ENCODE measurements around the gene BFSP2. TPM values are rescaled to one million over a fixed set of nuclear protein-coding genes. Genes with fewer than 3 reads are reported as not detected.

The BFSP2 gene
- total and polyA plus RNA-seq, 2 experiments from 2014 or later: not detected

GRCh38 chr3:133455281-133455680, 55.4 kb downstream of the BFSP2 start:
- Histone ChIP-seq H2AFZ (no peak overlapping the region), H3K4me3 (no peak overlapping the region), H3K4me2 (ENCODE audit: unreplicated experiment) (no peak overlapping the region), H3K27ac (no peak overlapping the region), H3K9me3 (ENCODE audit: low read depth) (no peaks in the 10 kb centered on the region), H3K9ac (no peak overlapping the region), H3K4me1 (ENCODE audit: insufficient read depth) (peaks cover 7% of the 10 kb centered on the region), H3K27me3 (replicated peaks; ENCODE audit: insufficient read depth) (no peaks in the 10 kb centered on the region; the same call in none of the 2 replicates), H3K9me2 (ENCODE audit: insufficient read depth) (no peaks in the 10 kb centered on the region), H3K79me2 (ENCODE audit: insufficient read depth) (no peaks in the 10 kb centered on the region), H3K36me3 (ENCODE audit: low read depth) (no peaks in the 10 kb centered on the region), H3F3A (ENCODE audit: insufficient read depth) (no peaks in the 10 kb centered on the region), H4K20me1 (ENCODE audit: insufficient read depth) (no peaks in the 10 kb centered on the region)
- WGBS, 2 experiments (ENCODE audit: low coverage in 1 of 2, low lambda C conversion rate in 2 of 2, missing lambda C conversion rate in 2 of 2): 58 to 64% methylated on average over 3 of the region's 3 CpGs
- DNase-seq: no peak
- in situ Hi-C loops (cut with MboI): loop anchor here (25.0 kb wide), 1 partner anchor 357 kb away; the partner anchor contains the start of gene SRPRB
- TF ChIP-seq EZH2phosphoT487 (IDR thresholded peaks at IDR 0.05; ENCODE audit: insufficient read depth, low read depth) (no peak), EZH2 (IDR thresholded peaks at IDR 0.05; ENCODE audit: insufficient read depth, poor library complexity, severe bottlenecking) (no peak)

GRCh38 chr3:133455960-133456359, 56.1 kb downstream of the BFSP2 start:
- Histone ChIP-seq H3K4me2 (ENCODE audit: unreplicated experiment) (no peak overlapping the region), H3K9me2 (ENCODE audit: insufficient read depth) (no peaks in the 10 kb centered on the region), H3K27me3 (replicated peaks; ENCODE audit: insufficient read depth) (no peaks in the 10 kb centered on the region; the same call in none of the 2 replicates), H3K79me2 (ENCODE audit: insufficient read depth) (no peaks in the 10 kb centered on the region), H3F3A (ENCODE audit: insufficient read depth) (no peaks in the 10 kb centered on the region), H2AFZ (no peak overlapping the region), H3K27ac (no peak overlapping the region), H3K36me3 (ENCODE audit: low read depth) (no peaks in the 10 kb centered on the region), H3K4me1 (ENCODE audit: insufficient read depth) (peaks cover 7% of the 10 kb centered on the region), H3K9me3 (ENCODE audit: low read depth) (no peaks in the 10 kb centered on the region), H4K20me1 (ENCODE audit: insufficient read depth) (no peaks in the 10 kb centered on the region), H3K4me3 (no peak overlapping the region), H3K9ac (no peak overlapping the region)
- in situ Hi-C loops (cut with MboI): loop anchor here (25.0 kb wide), 1 partner anchor 356 kb away; the partner anchor contains the start of gene SRPRB
- DNase-seq: no peak
- TF ChIP-seq EZH2phosphoT487 (IDR thresholded peaks at IDR 0.05; ENCODE audit: insufficient read depth, low read depth): no peak
- TF ChIP-seq EZH2 (IDR thresholded peaks at IDR 0.05; ENCODE audit: insufficient read depth, poor library complexity, severe bottlenecking): no peak
- 77 to 92% methylated on average over 2 of the region's 2 CpGs for WGBS, 2 experiments (ENCODE audit: low coverage in 1 of 2, low lambda C conversion rate in 2 of 2, missing lambda C conversion rate in 2 of 2)

GRCh38 chr3:133457025-133457424, 57.2 kb downstream of the BFSP2 start:
- no peak overlapping the region for H3K4me2 ChIP-seq (ENCODE audit: unreplicated experiment)
- no peak overlapping the region for H3K4me3 ChIP-seq
- no peaks in the 10 kb centered on the region for H3K79me2 ChIP-seq (ENCODE audit: insufficient read depth)
- H3K9me2 ChIP-seq (ENCODE audit: insufficient read depth): no peaks in the 10 kb centered on the region
- no peaks in the 10 kb centered on the region for H3F3A ChIP-seq (ENCODE audit: insufficient read depth)
- H4K20me1 ChIP-seq (ENCODE audit: insufficient read depth): no peaks in the 10 kb centered on the region
- TF ChIP-seq EZH2phosphoT487 (IDR thresholded peaks at IDR 0.05; ENCODE audit: insufficient read depth, low read depth): no peak
- TF ChIP-seq EZH2 (IDR thresholded peaks at IDR 0.05; ENCODE audit: insufficient read depth, poor library complexity, severe bottlenecking): no peak
- H3K9ac ChIP-seq: no peak overlapping the region
- no peaks in the 10 kb centered on the region; the same call in 1 of the 2 replicates for H3K27me3 ChIP-seq (replicated peaks; ENCODE audit: insufficient read depth)
- peaks cover 7% of the 10 kb centered on the region for H3K4me1 ChIP-seq (ENCODE audit: insufficient read depth)
- no peaks in the 10 kb centered on the region for H3K9me3 ChIP-seq (ENCODE audit: low read depth)
- DNase-seq: no peak
- 77 to 83% methylated on average over 3 of the region's 3 CpGs for WGBS, 2 experiments (ENCODE audit: low coverage in 1 of 2, low lambda C conversion rate in 2 of 2, missing lambda C conversion rate in 2 of 2)
- in situ Hi-C loops (cut with MboI): loop anchor here (25.0 kb wide), 1 partner anchor 355 kb away; the partner anchor contains the start of gene SRPRB
- no peak overlapping the region for H3K27ac ChIP-seq
- no peaks in the 10 kb centered on the region for H3K36me3 ChIP-seq (ENCODE audit: low read depth)
- no peak overlapping the region for H2AFZ ChIP-seq

GRCh38 chr3:133457465-133458067, 57.7 kb downstream of the BFSP2 start:
- no peaks in the 10 kb centered on the region for H3K79me2 ChIP-seq (ENCODE audit: insufficient read depth)
- H2AFZ ChIP-seq: no peak overlapping the region
- H3K9ac ChIP-seq: no peak overlapping the region
- no peak overlapping the region for H3K4me2 ChIP-seq (ENCODE audit: unreplicated experiment)
- TF ChIP-seq EZH2phosphoT487 (IDR thresholded peaks at IDR 0.05; ENCODE audit: insufficient read depth, low read depth): no peak
- no peak for TF ChIP-seq EZH2 (IDR thresholded peaks at IDR 0.05; ENCODE audit: insufficient read depth, poor library complexity, severe bottlenecking)
- no peak overlapping the region for H3K27ac ChIP-seq
- no peak overlapping the region for H3K4me3 ChIP-seq
- H3K9me3 ChIP-seq (ENCODE audit: low read depth): no peaks in the 10 kb centered on the region
- H4K20me1 ChIP-seq (ENCODE audit: insufficient read depth): no peaks in the 10 kb centered on the region
- DNase-seq: no peak
- no peaks in the 10 kb centered on the region for H3K36me3 ChIP-seq (ENCODE audit: low read depth)
- no peaks in the 10 kb centered on the region for H3F3A ChIP-seq (ENCODE audit: insufficient read depth)
- H3K27me3 ChIP-seq (replicated peaks; ENCODE audit: insufficient read depth): no peaks in the 10 kb centered on the region; the same call in 1 of the 2 replicates
- WGBS, 2 experiments (ENCODE audit: low coverage in 1 of 2, low lambda C conversion rate in 2 of 2, missing lambda C conversion rate in 2 of 2): 30 to 41% methylated on average over 1 of the region's 1 CpG
- in situ Hi-C loops (cut with MboI): loop anchor here (25.0 kb wide), 1 partner anchor 355 kb away; the partner anchor contains the start of gene SRPRB
- no peaks in the 10 kb centered on the region for H3K9me2 ChIP-seq (ENCODE audit: insufficient read depth)
- peaks cover 7% of the 10 kb centered on the region for H3K4me1 ChIP-seq (ENCODE audit: insufficient read depth)

All from GM23248 (cell line).